ENCODE results near the gene FASTK.
A peak's percentile ranks its signal among the peaks of the same experiment; 100 is the strongest.

FASTK gene

DNA sequence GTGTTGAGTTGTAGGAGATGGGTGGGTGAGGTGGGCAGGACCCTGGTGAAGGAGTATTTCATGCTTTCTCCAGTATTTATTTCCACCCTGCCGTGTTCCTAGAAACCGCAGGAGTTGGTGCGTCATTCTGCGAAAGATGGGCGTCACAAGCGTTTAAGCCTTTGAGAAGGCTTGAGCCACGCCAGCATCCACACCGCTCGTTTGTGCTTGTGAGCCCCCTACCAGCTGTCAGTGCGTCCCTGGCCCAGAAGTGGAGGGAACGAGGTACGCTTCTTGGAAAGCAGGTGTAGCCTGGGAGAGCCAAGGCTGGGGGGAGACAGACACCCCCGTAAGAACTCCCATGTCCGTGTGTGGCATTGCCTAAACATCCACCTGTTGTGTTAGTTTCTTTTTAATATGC lies 11.4 kb upstream of the FASTK start:
- Histone ChIP-seq H3K36me3 (ENCODE audit: control insufficient read depth, insufficient read depth, low read length, severe bottlenecking) (no peaks in the 10 kb centered on the region), H3K4me1 (ENCODE audit: control insufficient read depth, insufficient read depth, low read length) (peaks cover 71% of the 10 kb centered on the region), H3K27me3 (replicated peaks; ENCODE audit: control insufficient read depth, insufficient read depth, low read length) (no peaks in the 10 kb centered on the region), H3K4me3 (ENCODE audit: low read length) (no peak overlapping the region), H3K9ac (ENCODE audit: low read length) (peak overlapping the region; percentile 17), H3K9me3 (ENCODE audit: control insufficient read depth, low read length) (no peaks in the 10 kb centered on the region)
- DNase-seq (ENCODE audit: low read depth) = no peak

DNA sequence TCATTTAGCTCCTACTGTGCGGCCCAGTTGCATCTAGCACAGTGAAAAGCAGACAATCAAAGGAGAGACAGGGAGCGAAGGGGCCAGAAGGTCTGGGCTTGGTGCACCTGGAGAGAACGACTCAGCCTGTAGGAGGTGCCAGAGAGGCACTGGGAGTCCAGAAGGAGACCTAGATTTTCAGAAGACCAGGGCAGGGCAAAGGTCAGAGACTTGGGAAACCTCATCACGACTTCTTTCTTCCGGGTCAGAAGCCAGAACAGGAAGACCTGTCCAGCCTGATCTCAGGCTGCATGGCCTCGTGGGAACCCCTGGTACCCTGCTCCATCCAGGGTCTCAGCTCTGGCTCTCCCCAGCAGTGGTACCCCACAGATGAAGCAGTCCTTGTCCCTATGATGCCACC lies 10.8 kb upstream of the FASTK start:
- H3K36me3 ChIP-seq (ENCODE audit: control insufficient read depth, insufficient read depth, low read length, severe bottlenecking) = no peaks in the 10 kb centered on the region
- DNase-seq (ENCODE audit: low read depth) = peak; percentile 41
- no peaks in the 10 kb centered on the region for H3K9me3 ChIP-seq (ENCODE audit: control insufficient read depth, low read length)
- H3K4me1 ChIP-seq (ENCODE audit: control insufficient read depth, insufficient read depth, low read length) = peaks cover 71% of the 10 kb centered on the region
- H3K4me3 ChIP-seq (ENCODE audit: low read length) = no peak overlapping the region
- no peaks in the 10 kb centered on the region for H3K27me3 ChIP-seq (replicated peaks; ENCODE audit: control insufficient read depth, insufficient read depth, low read length)
- peak overlapping the region; percentile 11 for H3K9ac ChIP-seq (ENCODE audit: low read length)

DNA sequence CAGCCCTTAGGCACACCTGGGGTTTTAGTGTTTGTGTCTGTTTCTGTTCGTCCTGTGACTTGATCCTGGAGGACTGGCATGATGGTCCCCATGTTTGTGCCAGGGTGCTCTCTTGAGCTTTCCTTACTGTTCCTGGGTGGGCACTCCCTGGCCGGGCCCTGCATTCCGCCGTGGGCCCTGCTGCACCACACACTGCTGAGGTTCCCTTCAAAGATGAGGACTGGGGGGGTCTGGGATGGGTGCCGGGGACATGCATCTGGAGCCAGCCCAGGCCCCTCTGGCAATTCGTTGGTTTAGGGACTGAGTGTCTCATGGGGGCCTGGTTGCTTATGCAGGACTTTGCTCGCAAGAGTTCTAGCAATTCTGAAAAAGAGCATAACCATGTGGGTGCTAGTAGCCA lies 10.4 kb upstream of the FASTK start:
- no peak for DNase-seq (ENCODE audit: low read depth)
- peak overlapping the region; percentile 11 for H3K9ac ChIP-seq (ENCODE audit: low read length)
- H3K36me3 ChIP-seq (ENCODE audit: control insufficient read depth, insufficient read depth, low read length, severe bottlenecking) = no peaks in the 10 kb centered on the region
- H3K27me3 ChIP-seq (replicated peaks; ENCODE audit: control insufficient read depth, insufficient read depth, low read length) = no peaks in the 10 kb centered on the region
- H3K9me3 ChIP-seq (ENCODE audit: control insufficient read depth, low read length) = no peaks in the 10 kb centered on the region
- peaks cover 71% of the 10 kb centered on the region for H3K4me1 ChIP-seq (ENCODE audit: control insufficient read depth, insufficient read depth, low read length)
- no peak overlapping the region for H3K4me3 ChIP-seq (ENCODE audit: low read length)

DNA sequence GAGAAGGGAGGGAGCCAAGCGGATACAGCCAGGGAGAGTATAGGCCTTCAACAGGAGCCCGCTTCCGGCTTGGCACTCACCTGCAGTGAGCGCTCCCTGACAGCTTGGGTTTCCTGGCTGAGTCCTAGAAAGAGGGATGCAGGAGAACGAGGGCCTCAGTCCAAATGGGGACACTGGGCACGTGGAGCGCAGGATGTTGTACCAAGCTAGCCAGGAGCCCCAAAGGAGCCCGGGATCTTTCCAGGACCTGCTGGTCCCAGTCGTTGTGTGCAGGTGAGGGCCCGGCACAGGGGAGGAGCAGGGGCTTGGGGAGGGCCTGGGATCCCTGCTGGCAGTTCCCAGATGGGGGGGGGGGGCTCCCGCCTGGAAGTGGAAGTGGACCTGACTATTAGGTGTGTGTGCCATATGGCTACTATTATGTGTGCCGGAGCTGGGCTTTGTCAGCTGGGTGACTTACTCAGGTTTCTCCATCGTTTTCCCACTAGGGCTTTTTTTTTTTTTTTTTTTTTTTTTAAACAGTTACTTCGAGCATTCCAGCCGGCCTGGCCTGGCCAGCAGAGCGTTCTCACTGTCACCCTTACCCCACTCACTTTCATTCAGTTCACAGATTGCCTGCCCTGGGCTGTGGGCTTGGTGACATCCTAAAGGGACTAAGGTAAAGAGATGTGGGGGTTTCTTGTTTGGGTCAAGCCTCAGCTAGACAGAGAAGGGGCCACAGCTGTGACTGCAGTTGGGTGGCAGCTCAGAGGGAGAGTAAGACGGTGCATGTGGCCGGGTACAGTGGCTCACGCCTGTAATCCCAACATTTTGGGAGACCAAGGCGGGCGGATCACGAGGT lies 9.5 kb upstream of the FASTK start:
- H3K27me3 ChIP-seq (replicated peaks; ENCODE audit: control insufficient read depth, insufficient read depth, low read length) = no peaks in the 10 kb centered on the region
- peaks cover 76% of the 10 kb centered on the region for H3K4me1 ChIP-seq (ENCODE audit: control insufficient read depth, insufficient read depth, low read length)
- peak overlapping the region; percentile 90 for H3K9ac ChIP-seq (ENCODE audit: low read length)
- peak; percentile 50 for DNase-seq (ENCODE audit: low read depth)
- H3K9me3 ChIP-seq (ENCODE audit: control insufficient read depth, low read length) = no peaks in the 10 kb centered on the region
- H3K36me3 ChIP-seq (ENCODE audit: control insufficient read depth, insufficient read depth, low read length, severe bottlenecking) = no peaks in the 10 kb centered on the region
- peak overlapping the region; percentile 93 for H3K4me3 ChIP-seq (ENCODE audit: low read length)

GRCh38 chr7:151088856-151089699 lies 8.5 kb upstream of the FASTK start:
- Histone ChIP-seq H3K36me3 (ENCODE audit: control insufficient read depth, insufficient read depth, low read length, severe bottlenecking) (no peaks in the 10 kb centered on the region), H3K27me3 (replicated peaks; ENCODE audit: control insufficient read depth, insufficient read depth, low read length) (no peaks in the 10 kb centered on the region), H3K4me3 (ENCODE audit: low read length) (peak overlapping the region; percentile 93), H3K9ac (ENCODE audit: low read length) (peak overlapping the region; percentile 90), H3K9me3 (ENCODE audit: control insufficient read depth, low read length) (no peaks in the 10 kb centered on the region), H3K4me1 (ENCODE audit: control insufficient read depth, insufficient read depth, low read length) (peaks cover 69% of the 10 kb centered on the region)
- peak; percentile 80 for DNase-seq (ENCODE audit: low read depth)

DNA sequence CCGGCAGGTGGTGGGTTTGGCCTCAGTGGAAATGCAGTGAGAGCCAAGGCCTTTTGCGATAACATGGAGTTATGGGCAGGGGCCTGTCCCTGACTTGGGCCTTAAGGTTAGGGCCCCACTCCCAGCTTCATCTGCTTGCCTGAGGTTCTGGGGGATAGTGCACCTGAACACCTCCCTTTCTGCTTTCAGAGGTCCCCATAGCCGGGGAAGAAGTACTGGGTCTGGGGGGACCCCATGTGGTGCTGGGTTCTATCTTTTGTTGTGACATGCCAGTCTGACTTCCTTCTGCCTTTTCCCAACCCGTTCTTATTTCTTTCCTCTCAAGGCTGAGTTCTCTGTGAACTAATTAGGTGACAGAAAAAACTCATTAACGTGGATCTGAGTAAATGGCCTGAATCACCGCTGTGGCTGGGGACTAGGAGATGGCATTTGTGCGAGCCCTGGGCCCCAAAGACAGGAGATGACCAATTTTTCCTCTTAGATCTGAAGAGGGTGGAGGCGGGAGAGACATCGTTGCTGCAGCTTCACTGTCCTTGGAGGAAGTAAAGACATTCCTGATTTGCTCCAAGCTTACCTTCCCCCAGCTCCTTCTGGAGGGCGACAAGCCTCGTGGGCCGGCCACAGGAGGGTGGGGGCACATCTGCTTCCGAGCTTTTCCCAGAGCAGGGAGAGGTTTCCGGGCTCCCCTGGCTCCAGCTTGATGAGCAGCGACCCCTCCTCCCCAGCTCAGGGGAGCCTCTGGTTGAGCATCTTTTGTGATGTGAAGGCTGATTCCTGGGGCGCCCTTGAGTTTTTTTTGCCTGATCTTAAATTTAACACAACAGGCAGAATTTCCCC lies 7.6 kb upstream of the FASTK start:
- Histone ChIP-seq H3K4me1 (ENCODE audit: control insufficient read depth, insufficient read depth, low read length) (peaks cover 68% of the 10 kb centered on the region), H3K9ac (ENCODE audit: low read length) (peak overlapping the region; percentile 90), H3K9me3 (ENCODE audit: control insufficient read depth, low read length) (no peaks in the 10 kb centered on the region), H3K27me3 (replicated peaks; ENCODE audit: control insufficient read depth, insufficient read depth, low read length) (no peaks in the 10 kb centered on the region), H3K36me3 (ENCODE audit: control insufficient read depth, insufficient read depth, low read length, severe bottlenecking) (no peaks in the 10 kb centered on the region), H3K4me3 (ENCODE audit: low read length) (peak overlapping the region; percentile 93)
- DNase-seq (ENCODE audit: low read depth) = peak; percentile 53

DNA sequence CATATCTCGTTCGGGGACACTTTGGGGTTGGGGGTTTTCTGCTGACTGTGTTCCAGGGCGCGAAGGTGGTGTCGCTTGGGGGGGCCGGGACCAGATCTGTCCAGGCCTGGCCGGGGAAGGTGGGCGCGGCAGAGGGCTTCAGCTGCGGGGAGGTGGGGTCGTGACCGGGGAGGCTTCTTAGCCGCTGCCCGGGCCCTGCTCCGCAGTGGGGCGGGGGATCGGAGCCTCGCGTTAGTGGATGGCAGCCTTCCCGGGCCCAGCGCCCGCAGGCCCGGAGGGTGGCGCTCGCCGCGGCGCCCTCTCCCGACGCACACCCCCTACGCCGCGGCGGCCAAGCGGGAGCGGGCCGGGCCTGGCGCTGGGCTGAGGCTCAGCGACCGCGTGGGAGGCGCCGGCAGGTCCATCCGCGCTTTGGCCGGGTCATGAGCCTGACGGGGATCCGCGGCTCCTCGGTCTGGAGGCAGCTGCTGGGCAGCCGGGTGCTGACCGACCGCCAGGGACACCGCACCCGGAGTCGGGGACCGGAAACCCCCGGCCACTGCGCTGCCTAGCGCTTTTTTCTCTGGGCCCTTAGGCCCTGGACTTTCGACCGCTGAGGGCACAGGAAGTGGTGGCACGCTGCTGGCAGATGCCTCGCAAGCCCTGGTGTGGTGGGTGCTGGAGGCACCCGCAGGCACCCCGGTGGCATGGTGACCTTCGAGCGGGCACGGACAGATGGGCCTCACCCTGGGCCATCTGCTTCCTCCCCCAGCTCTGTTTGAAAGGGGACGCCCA lies 6.8 kb upstream of the FASTK start:
- peak; percentile 84 for DNase-seq (ENCODE audit: low read depth)
- Histone ChIP-seq H3K9me3 (ENCODE audit: control insufficient read depth, low read length) (no peaks in the 10 kb centered on the region), H3K4me3 (ENCODE audit: low read length) (peak overlapping the region; percentile 93), H3K9ac (ENCODE audit: low read length) (peak overlapping the region; percentile 90), H3K4me1 (ENCODE audit: control insufficient read depth, insufficient read depth, low read length) (peaks cover 63% of the 10 kb centered on the region), H3K27me3 (replicated peaks; ENCODE audit: control insufficient read depth, insufficient read depth, low read length) (no peaks in the 10 kb centered on the region), H3K36me3 (ENCODE audit: control insufficient read depth, insufficient read depth, low read length, severe bottlenecking) (no peaks in the 10 kb centered on the region)

- H3K36me3 ChIP-seq (ENCODE audit: control insufficient read depth, insufficient read depth, low read length, severe bottlenecking) = no peaks in the 10 kb centered on the region
- H3K9me3 ChIP-seq (ENCODE audit: control insufficient read depth, low read length) = no peaks in the 10 kb centered on the region
- peak overlapping the region; percentile 90 for H3K9ac ChIP-seq (ENCODE audit: low read length)
- peaks cover 63% of the 10 kb centered on the region for H3K4me1 ChIP-seq (ENCODE audit: control insufficient read depth, insufficient read depth, low read length)
- peak; percentile 68 for DNase-seq (ENCODE audit: low read depth)
- peak overlapping the region; percentile 93 for H3K4me3 ChIP-seq (ENCODE audit: low read length)
- H3K27me3 ChIP-seq (replicated peaks; ENCODE audit: control insufficient read depth, insufficient read depth, low read length) = no peaks in the 10 kb centered on the region
Observed at GRCh38 chr7:151086802-151087244, 6.2 kb upstream of the FASTK start.

DNA sequence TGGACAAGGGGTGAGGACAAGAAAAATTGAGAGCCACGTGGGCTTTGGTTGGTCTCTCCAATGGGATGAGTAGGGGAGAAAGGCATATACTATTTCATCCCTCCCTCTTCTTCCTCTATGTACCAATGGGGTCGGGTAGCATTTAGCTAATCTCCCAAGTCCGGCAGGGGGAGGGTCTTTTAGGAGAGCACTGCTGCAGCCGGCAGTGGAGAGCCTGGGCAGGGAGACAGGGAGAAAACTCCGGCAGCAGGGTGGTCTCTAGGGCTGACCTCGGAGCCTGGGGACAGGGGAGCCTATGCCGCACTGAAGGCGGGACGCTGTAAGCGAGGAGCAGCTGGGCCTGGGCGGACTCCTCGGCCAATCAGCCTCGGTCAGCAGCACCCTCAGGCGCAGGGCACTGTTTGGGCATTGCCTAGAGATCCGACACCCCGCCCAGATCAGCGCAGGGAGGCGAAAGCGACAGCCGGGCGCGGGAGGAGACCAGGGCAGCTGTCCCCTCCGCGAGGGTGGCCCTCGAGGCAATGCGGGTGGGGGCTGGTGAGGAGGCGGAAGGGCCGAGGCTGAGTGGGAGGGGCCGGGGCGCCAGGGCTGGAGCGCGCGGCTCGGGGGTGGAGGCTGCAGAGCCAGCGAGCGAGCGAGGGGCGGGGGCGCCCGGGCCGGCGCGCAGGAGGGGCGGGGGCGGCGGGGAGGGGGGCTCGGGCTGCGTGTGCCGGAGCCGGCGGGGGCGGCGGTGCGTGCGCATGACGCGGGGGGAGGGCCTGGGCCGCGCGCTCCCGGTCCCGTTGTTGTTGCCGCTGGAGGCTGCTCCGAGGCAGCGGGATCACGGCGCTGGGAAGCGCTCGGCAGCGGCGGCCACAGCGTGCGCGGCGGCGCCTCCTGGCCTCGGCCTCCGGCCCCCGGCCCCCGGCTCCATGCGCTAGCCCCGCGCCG lies 5.3 kb upstream of the FASTK start, which contains the start of gene AGAP3:
Gene AGAP3 (plus strand): TSS at position 785 of the 930 bp plus-strand sequence. CDS start 267 bp downstream, outside the sequence.
- H3K9me3 ChIP-seq (ENCODE audit: control insufficient read depth, low read length) = no peaks in the 10 kb centered on the region
- H3K27me3 ChIP-seq (replicated peaks; ENCODE audit: control insufficient read depth, insufficient read depth, low read length) = no peaks in the 10 kb centered on the region
- DNase-seq (ENCODE audit: low read depth) = peak; percentile 92
- no peaks in the 10 kb centered on the region for H3K36me3 ChIP-seq (ENCODE audit: control insufficient read depth, insufficient read depth, low read length, severe bottlenecking)
- peak within 1 kb of the TSS; percentile 93 for H3K4me3 ChIP-seq (ENCODE audit: low read length)
- peaks cover 63% of the 10 kb centered on the region for H3K4me1 ChIP-seq (ENCODE audit: control insufficient read depth, insufficient read depth, low read length)
- peak within 1 kb of the TSS; percentile 90 for H3K9ac ChIP-seq (ENCODE audit: low read length)

Measured in adipocyte (in vitro differentiated cells).